ENCODE results near the gene FARP1.

DNA sequence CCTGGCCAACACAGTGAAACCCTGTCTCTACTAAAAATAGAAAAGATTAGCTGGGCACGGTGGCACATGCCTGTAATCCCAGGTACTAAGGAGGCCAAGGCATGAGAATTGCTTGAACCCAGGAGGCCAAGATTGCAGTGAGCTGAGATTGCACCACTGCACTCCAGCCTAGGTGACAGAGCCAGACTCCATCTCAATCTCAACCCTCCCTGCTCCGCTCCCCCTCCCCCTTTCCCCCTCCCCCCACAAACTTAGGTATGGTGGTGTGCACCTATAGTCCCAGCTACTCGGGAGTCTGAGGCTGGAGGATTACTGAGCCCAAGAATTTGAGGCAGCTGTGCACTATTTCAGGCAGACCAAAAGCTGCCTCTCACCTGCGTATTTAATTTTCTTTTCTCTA lies 55.8 kb downstream of the FARP1 start:
- TF ChIP-seq, protein P1, sequence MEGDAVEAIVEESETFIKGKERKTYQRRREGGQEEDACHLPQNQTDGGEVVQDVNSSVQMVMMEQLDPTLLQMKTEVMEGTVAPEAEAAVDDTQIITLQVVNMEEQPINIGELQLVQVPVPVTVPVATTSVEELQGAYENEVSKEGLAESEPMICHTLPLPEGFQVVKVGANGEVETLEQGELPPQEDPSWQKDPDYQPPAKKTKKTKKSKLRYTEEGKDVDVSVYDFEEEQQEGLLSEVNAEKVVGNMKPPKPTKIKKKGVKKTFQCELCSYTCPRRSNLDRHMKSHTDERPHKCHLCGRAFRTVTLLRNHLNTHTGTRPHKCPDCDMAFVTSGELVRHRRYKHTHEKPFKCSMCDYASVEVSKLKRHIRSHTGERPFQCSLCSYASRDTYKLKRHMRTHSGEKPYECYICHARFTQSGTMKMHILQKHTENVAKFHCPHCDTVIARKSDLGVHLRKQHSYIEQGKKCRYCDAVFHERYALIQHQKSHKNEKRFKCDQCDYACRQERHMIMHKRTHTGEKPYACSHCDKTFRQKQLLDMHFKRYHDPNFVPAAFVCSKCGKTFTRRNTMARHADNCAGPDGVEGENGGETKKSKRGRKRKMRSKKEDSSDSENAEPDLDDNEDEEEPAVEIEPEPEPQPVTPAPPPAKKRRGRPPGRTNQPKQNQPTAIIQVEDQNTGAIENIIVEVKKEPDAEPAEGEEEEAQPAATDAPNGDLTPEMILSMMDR (IDR thresholded peaks at IDR 0.05; ENCODE audit: low read depth, low read length, poor library complexity, severe bottlenecking), result no peak
- TF ChIP-seq EZH2phosphoT487 (IDR thresholded peaks at IDR 0.05; ENCODE audit: borderline replicate concordance, low read length), result no peak

Measured in DOHH2 (cell line).